Aorta (tissue), 5 donors: Measurements from ENCODE around the gene NUAK1. TPM values are rescaled to one million over a fixed set of nuclear protein-coding genes. Genes with fewer than 3 reads are reported as not detected.

ENCODE experiments used
- ATAC-seq: fragments of 200-7000 bp; cut with Tn5 transposase; one replicate; pipeline ENCODE4 v1.9.1; 2022; ENCODE audit warnings: moderate library complexity; ENCODE audit not compliant: low FRiP score
- DNase-seq, 2 donors: peaks; one replicate each; pipeline ENCODE4 v3.0.0-alpha.2; 2020
- H3K27ac ChIP-seq, 2 donors: one replicate each; pipeline ENCODE4 v1.5.1; 2013; ENCODE audit warnings: low read length in 2 of 2, mild to moderate bottlenecking in 2 of 2, moderate library complexity in 2 of 2, control low read depth in 1 of 2, inconsistent platforms in 1 of 2, low read depth in 1 of 2
- H3K27me3 ChIP-seq, 2 donors: one replicate each; pipeline ENCODE4 v1.6.1; 2013; ENCODE audit warnings: control low read depth in 1 of 2, low read length in 1 of 2, mild to moderate bottlenecking in 1 of 2, moderate library complexity in 1 of 2; ENCODE audit not compliant: insufficient read depth in 2 of 2, control insufficient read depth in 1 of 2
- H3K36me3 ChIP-seq, 2 donors: one replicate each; pipeline ENCODE4 v1.6.1; 2013; ENCODE audit warnings: control low read depth in 1 of 2, low read length in 1 of 2, mild to moderate bottlenecking in 1 of 2; ENCODE audit not compliant: insufficient read depth in 2 of 2, control insufficient read depth in 1 of 2
- H3K4me1 ChIP-seq, 2 donors: one replicate each; pipeline ENCODE4 v1.6.1; 2013; ENCODE audit warnings: low read length in 2 of 2, control low read depth in 1 of 2, mild to moderate bottlenecking in 1 of 2, moderate library complexity in 1 of 2; ENCODE audit not compliant: insufficient read depth in 2 of 2, control insufficient read depth in 1 of 2
- H3K4me3 ChIP-seq, 2 donors: one replicate each; pipeline ENCODE4 v1.5.1; 2013; ENCODE audit warnings: low read length in 2 of 2, control low read depth in 1 of 2, mild to moderate bottlenecking in 1 of 2
- H3K9me3 ChIP-seq: one replicate; pipeline ENCODE4 v1.6.1; 2013; ENCODE audit warnings: mild to moderate bottlenecking, low read length; ENCODE audit not compliant: control insufficient read depth
- WGBS, 2 donors: extraction: QIAGEN DNeasy Blood & Tissue Kit; methylation state at CpG; one replicate each; pipeline ENCODE4 v1.1.7; 2013; 5-methylcytosine and 5-hydroxymethylcytosine counted together
- intact Hi-C, 2 donors: fragments of 100-400 bp; cut with DNase I; formaldehyde crosslinking; loops; one replicate each; pipeline versions ENCODE4 v1.14.2 to v1.15.0; 2022
- polyA plus RNA-seq, 2 donors: library from polyadenylated mRNA; stranded (reverse); fragments of 200-250 nt; gene quantifications; one replicate each; pipeline ENCODE4 v1.2.3, GENCODE V29; 2013
- total RNA-seq, 2 donors: library from RNA; stranded (reverse); fragmentation: NEBNext Ultra II Directional; extraction: Animal tissue kit (Norgen Biotek cat#: 25700); gene quantifications; one replicate each; pipeline ENCODE4 v1.2.1, GENCODE V29; 2021
- donor health status: healthy with polysubstance abuse.
- donor health status: Bipolar disorder and iron deficiency.
- donor health status: DM: no; HTN: no; CAD: no.
- donor health status: DM: no; HTN: no; CAD: no.
- donor health status: DM: yes; HTN: yes; CAD: no.

NUAK1 gene
- total and polyA plus RNA-seq, 4 donors: 5.3 to 37.7 (median 18.5) TPM

DNA sequence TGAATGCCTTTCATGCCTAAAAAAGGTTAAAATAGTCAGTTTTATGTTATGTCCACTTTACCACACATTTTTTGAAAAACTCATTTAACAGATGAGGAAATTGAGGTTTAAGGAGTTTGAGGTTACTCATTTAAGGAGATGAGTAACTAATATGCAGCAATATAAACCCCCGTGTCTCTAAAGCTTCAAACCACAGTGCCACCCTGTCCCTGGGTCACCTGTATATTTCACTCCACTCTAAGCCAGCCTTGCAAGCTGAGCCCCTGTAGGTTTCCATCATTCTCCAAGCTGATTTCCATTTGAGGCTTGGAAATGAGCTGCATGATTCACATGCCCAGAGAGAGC, 64.4 kb downstream of the NUAK1 start:
- DNase-seq (no peak), ATAC-seq (no peak)
- Histone ChIP-seq H3K4me1 (peaks cover 3 to 13% of the 10 kb centered on the region in 2 donors), H3K4me3 (no peak overlapping the region), H3K36me3 (peaks cover 0 to 4% of the 10 kb centered on the region in 2 donors), H3K27me3 (no peaks in the 10 kb centered on the region), H3K9me3 (no peaks in the 10 kb centered on the region), H3K27ac (peak overlapping the region in 1 of 2 donors; percentile 69)
- 44% methylated on average over 1 of the region's 1 CpG for WGBS, 2 donors
- intact Hi-C loops: loop anchor here (5.0 kb wide), 1 partner anchor 42 kb away; no protein-coding TSS in a partner anchor

DNA sequence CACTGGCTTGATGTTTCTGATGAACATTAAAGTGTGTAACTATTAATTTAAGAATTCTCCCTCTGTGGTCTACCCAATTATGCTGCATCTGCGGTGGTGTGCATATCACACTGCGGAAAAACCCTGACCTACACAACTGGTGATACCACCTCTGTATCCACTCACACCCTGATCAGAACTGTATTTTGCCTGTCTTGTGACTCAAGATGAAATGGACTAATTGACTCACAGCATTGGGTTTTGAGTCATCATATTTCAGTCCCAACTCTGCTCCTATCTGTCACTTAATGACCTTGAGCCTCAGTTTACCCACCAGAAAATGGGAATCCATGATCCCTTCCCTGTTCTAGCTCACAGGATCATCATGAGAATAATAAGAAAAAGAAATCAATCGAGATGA, 65.6 kb downstream of the NUAK1 start:
- no peaks in the 10 kb centered on the region for H3K27me3 ChIP-seq
- no peak for ATAC-seq
- H3K36me3 ChIP-seq: peaks cover 3 to 4% of the 10 kb centered on the region in 2 donors
- 98 to 100% methylated on average over 3 of the region's 3 CpGs for WGBS, 2 donors
- peaks cover 0 to 9% of the 10 kb centered on the region in 2 donors for H3K4me1 ChIP-seq
- H3K27ac ChIP-seq: peak overlapping the region in 1 of 2 donors; percentile 6
- no peak for DNase-seq
- no peak overlapping the region for H3K4me3 ChIP-seq
- intact Hi-C loops: loop anchor here (5.0 kb wide), 1 partner anchor 41 kb away; no protein-coding TSS in a partner anchor
- no peaks in the 10 kb centered on the region for H3K9me3 ChIP-seq

DNA sequence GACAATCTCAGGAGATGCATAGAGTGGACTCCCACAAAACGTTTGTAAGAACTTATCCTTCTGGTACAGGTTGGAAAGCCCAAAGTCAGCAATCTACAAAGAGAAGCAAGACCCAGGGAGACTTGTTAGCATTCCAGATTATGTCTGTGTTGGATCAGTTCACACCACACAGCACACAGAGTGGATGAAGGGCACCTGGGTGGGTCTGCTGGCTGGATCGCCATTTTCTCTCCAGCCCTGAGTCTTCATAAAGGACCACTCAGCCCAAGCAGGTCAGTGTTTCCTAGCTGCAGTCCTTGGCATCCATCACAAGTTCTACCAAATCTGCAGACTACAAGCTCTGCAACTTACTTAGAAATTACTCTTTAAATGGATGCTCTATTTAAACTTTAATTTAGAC, 66.0 kb downstream of the NUAK1 start:
- WGBS, 2 donors: 62% methylated on average over 2 of the region's 2 CpGs
- H3K36me3 ChIP-seq: peaks cover 3 to 4% of the 10 kb centered on the region in 2 donors

DNA sequence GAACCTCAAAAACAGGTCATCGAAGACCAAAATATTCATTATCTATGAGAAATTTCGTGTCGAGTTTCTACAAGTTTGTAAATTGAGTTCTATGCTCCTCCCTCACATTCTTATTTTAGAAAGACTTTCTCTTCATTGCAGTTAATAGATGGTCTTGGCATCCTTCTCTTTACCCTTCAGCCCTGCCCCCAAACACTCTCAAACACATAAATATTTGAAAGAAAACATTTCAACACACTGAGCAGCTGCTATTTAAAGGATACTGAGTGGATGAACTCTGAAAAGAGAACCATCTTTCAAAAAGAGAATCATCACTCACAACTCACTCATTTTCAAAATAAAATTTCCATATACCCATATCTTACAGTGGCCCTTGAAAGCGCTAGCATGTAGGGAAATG, 67.1 kb downstream of the NUAK1 start:
- WGBS, 2 donors: 41 to 43% methylated on average over 4 of the region's 4 CpGs
- Histone ChIP-seq H3K27me3 (no peaks in the 10 kb centered on the region), H3K4me3 (no peak overlapping the region), H3K27ac (no peak overlapping the region), H3K4me1 (peaks cover 0 to 9% of the 10 kb centered on the region in 2 donors), H3K36me3 (peaks cover 3 to 6% of the 10 kb centered on the region in 2 donors), H3K9me3 (no peaks in the 10 kb centered on the region)
- intact Hi-C loops: loop anchor here (5.0 kb wide), 1 partner anchor 39 kb away; no protein-coding TSS in a partner anchor
- no peak for DNase-seq
- ATAC-seq: no peak

More for the DNA sequence above, 66.0 kb downstream of the NUAK1 start:
- intact Hi-C loops: loop anchor here (5.0 kb wide), 1 partner anchor 40 kb away; no protein-coding TSS in a partner anchor
- H3K27me3 ChIP-seq: no peaks in the 10 kb centered on the region
- no peak for DNase-seq
- H3K4me3 ChIP-seq: no peak overlapping the region
- no peak for ATAC-seq
- no peaks in the 10 kb centered on the region for H3K9me3 ChIP-seq
- peak overlapping the region in 1 of 2 donors; percentile 82 for H3K27ac ChIP-seq
- peaks cover 0 to 9% of the 10 kb centered on the region in 2 donors for H3K4me1 ChIP-seq

DNA sequence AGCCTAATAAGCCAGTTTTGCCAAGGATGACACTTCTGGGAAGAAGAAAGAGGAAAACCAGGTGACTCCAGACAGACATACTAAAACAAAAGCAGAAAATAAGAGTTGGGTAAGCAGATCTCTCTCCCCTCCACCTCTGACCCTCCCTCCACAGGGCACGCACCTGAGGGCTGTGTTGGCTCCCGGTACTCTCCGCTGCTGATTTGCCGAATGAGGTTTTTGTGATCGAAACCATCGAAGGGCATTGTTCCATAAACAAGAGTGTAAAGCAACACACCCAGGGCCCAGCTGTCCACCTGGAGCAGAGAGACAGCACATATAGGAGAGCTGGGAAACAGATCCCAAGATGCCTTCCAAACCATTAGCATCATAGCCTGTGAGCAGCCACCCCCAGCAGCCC, 68.1 kb downstream of the NUAK1 start:
- DNase-seq (no peak), ATAC-seq (no peak)
- no peaks in the 10 kb centered on the region for H3K9me3 ChIP-seq
- H3K36me3 ChIP-seq: peaks cover 3 to 8% of the 10 kb centered on the region in 2 donors
- H3K27me3 ChIP-seq: no peaks in the 10 kb centered on the region
- WGBS, 2 donors: 97 to 99% methylated on average over 6 of the region's 6 CpGs
- intact Hi-C loops: loop anchor here (5.0 kb wide), 1 partner anchor 38 kb away; no protein-coding TSS in a partner anchor
- peaks cover 0 to 9% of the 10 kb centered on the region in 2 donors for H3K4me1 ChIP-seq
- H3K4me3 ChIP-seq: no peak overlapping the region
- no peak overlapping the region for H3K27ac ChIP-seq

DNA sequence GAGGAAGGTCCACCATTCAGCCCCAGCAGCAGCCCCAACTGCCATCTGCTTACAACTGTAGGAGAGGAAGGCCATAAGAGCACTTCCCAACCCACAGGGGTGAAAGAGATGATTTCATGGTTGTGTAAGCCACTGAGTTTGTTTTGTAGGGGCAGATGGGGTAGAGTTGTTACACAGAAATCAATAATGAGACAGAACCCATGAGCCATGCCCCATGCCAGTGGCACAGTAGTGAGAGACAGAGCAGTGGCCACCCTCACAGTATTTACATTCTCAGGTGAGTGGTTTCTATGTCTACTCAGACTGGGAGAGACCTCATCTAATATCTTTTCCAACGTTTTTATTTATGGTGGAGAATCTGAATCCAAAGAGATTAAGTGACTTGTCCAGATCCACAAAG, 68.6 kb downstream of the NUAK1 start:
- H3K27me3 ChIP-seq: no peaks in the 10 kb centered on the region
- ATAC-seq (no peak), DNase-seq (no peak)
- 59 to 71% methylated on average over 1 of the region's 1 CpG for WGBS, 2 donors
- no peak overlapping the region for H3K4me3 ChIP-seq
- H3K4me1 ChIP-seq: peaks cover 0 to 9% of the 10 kb centered on the region in 2 donors
- intact Hi-C loops: loop anchor here (5.0 kb wide), 1 partner anchor 38 kb away; no protein-coding TSS in a partner anchor
- H3K9me3 ChIP-seq: no peaks in the 10 kb centered on the region
- no peak overlapping the region for H3K27ac ChIP-seq
- peaks cover 3 to 10% of the 10 kb centered on the region in 2 donors for H3K36me3 ChIP-seq

DNA sequence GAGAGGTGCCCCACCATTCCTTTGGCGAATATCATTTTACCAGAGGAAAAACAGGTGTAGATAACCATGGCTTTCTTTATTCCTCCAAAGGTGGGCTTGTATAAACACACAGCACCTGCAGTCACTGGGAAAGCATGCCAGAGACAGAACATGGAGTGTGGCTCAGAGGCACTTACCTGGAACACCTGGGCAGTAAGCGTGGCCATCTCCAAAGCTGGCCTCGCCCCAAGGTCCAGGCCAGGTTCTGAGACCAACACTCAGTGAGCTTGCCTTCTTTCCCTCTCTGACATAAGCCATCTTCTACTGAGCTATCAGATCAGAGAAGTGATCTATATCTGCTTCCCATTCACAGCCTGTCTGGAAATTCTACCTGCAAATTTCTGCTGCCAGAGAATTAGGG, 70.5 kb downstream of the NUAK1 start:
- 97 to 100% methylated on average over 3 of the region's 3 CpGs for WGBS, 2 donors
- Histone ChIP-seq H3K27me3 (no peaks in the 10 kb centered on the region), H3K27ac (no peak overlapping the region), H3K9me3 (no peaks in the 10 kb centered on the region), H3K4me1 (peaks cover 0 to 6% of the 10 kb centered on the region in 2 donors), H3K36me3 (peaks cover 6 to 10% of the 10 kb centered on the region in 2 donors), H3K4me3 (no peak overlapping the region)
- ATAC-seq (no peak), DNase-seq (no peak)
- intact Hi-C loops: loop anchor here in 1 of 2 donors (5.0 kb wide), 1 partner anchor 106 kb away; no protein-coding TSS in a partner anchor

DNA sequence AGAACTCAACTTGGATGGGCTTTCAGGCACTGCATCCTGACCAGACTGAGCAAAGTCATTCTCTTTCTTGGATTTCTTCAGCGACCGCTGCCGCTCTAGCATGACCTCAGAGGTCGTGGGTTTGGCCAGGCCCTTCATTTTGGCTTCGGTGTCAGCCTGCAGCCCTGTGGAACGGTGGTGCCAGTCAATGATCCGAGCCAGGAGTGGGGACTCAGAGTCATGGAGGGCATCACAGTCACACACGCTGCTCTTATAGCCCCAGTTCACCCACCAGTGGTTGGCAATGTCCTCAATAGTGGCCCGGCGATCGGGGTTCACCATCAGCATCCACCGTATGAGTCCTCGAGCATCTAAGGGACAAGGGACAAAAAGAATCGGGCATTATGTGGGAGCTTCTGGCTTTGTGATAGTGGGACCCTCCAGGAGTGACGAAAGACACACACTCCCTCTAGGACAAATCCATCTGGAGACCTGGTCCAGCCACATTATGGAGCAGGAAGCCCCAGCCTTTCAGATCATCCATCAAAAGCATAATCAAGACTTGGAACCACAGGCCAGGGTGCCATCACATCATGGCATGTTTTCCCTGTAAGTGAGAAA, 71.0 kb downstream of the NUAK1 start:
- DNase-seq: no peak
- no peak overlapping the region for H3K4me3 ChIP-seq
- no peaks in the 10 kb centered on the region for H3K9me3 ChIP-seq
- ATAC-seq: no peak
- H3K36me3 ChIP-seq: peaks cover 6 to 10% of the 10 kb centered on the region in 2 donors
- 90 to 96% methylated on average over 15 of the region's 15 CpGs for WGBS, 2 donors
- no peaks in the 10 kb centered on the region for H3K27me3 ChIP-seq
- H3K4me1 ChIP-seq: peaks cover 0 to 4% of the 10 kb centered on the region in 2 donors
- no peak overlapping the region for H3K27ac ChIP-seq
- intact Hi-C loops: loop anchor here in 1 of 2 donors (5.0 kb wide), 1 partner anchor 105 kb away; no protein-coding TSS in a partner anchor
